Stimulated activated naive CD8-positive, alpha-beta T cell treated with anti-CD3 and anti-CD28 coated beads, Interleukin-15, Interleukin-2, amounts not matched to agents 100 U/mL and 50 U/mL, for 24 hours (primary cell): ENCODE data around the gene TP73.
A peak's percentile ranks its signal among the peaks of the same experiment; 100 is the strongest.

Source experiments
- ATAC-seq: fragments of 150-1000 bp; cut with Tn5 transposase; one replicate; pipeline ENCODE4 v1.10.0; 2021
- DNase-seq: peaks from one replicate; pipeline ENCODE4 v3.0.0; 2021

Gene TP73

GRCh38 chr1:3634059-3634800, 18.1 kb upstream of the TP73 start:
- DNase-seq (no peak), ATAC-seq (no peak)

DNA sequence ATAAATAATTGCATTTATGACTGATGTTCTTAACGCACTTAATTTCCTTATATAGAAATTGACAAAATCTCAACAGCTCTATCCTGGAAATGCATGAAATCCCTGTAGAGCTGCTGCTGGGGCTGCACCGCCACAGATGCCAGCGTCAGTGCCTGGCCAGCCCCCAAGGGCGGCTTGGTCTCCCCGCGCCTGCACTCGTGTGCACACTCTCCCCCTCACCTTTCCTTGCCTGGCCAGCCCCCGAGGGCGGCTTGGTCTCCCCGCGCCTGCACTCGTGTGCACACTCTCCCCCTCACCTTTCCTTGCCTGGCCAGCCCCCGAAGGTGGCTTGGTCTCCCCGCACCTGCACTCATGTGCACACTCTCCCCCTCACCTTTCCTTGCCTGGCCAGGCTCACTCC, 16.2 kb upstream of the TP73 start:
- DNase-seq (no peak), ATAC-seq (no peak)

GRCh38 chr1:3636531-3636930, 15.8 kb upstream of the TP73 start:
- no peak for DNase-seq
- no peak for ATAC-seq

- no peak for DNase-seq
- ATAC-seq, result no peak
Measured at GRCh38 chr1:3638027-3638426, 14.3 kb upstream of the TP73 start.

DNA sequence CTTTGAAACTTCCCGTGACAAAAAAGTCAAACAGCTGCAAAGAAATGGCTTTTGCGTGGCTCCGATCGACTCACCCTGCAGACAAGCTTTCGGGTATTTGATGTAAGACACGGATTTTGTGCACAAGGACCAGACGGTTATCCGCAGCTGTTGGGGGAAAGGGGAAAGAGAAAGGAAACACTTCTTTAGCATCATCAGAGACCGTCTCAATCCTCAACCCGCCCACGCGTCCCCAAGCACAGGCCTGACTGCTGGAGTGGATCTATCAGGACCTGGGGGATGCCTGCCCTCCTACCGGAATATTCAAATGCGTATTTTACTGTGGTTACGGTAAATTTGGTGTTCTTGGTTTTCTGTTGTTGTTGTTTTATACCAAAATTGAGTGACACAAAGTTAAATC, 13.6 kb upstream of the TP73 start:
- no peak for DNase-seq
- ATAC-seq, result no peak

GRCh38 chr1:3639397-3639911, 12.9 kb upstream of the TP73 start:
- DNase-seq (no peak), ATAC-seq (no peak)

DNA sequence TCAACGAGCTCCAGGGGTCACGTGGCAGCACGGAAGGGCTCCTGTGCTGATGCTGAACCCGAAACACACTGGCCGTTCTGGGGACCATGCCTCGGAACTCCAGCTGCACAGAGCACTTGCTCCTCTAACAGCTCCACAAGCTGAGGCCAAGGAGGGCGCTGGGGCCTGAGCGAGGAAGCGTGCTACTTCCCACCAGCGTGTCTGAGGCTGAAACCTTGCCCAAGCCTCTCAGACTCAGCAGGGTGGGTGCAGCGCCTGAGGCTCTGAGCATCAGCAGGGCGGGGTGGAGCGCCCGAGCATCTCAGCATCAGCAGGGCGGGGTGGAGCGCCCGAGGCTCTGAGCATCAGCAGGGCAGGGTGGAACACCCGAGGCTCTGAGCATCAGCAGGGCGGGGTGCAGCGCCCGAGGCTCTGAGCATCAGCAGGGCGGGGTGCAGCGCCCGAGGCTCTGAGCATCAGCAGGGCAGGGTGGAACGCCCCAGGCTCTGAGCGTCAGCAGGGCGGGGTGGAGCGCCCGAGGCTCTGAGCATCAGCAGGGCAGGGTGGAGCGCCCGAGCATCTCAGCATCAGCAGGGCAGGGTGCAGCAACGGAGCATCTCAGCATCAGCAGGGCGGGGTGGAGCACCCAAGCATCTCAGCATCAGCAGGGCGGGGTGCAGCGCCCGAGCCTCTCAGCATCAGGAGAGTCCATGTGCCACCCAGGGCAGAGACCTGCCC, 12.0 kb upstream of the TP73 start:
- DNase-seq (no peak), ATAC-seq (no peak)

DNA sequence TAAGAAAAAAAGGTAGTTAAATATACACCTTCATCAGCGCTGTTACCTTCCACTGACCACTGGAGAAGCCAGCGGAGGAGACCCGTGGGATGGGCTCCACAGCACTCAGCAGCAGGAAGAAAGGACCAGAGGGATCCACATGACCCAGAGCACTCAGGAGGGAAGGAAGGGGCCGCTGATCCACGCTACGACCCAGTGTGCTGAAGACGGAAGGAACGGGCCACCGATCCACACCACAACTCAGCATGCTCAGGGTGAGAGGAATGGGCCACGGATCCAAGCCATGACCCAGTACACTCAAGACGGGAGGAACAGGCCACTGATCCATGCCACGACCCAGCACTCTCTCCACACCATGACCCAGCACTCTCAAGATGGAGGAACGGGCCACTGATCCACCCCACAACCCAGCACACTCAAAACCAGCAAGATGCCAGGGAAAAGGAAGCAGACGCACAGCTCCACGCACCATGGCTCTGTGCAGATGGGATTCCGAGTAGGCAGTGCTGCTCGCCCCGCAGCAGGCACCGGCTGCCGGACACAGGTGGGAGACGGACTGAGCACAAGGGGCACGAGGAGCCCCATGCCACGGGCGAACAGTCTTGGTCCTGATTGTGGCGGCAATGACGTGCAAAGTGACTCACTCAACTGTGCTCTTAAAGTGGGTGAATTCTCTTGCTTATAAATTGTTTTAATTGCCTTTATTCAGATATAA, 11.1 kb upstream of the TP73 start:
- ATAC-seq, result no peak
- DNase-seq, result no peak

GRCh38 chr1:3641816-3642215, 10.5 kb upstream of the TP73 start:
- DNase-seq (no peak), ATAC-seq (no peak)

DNA sequence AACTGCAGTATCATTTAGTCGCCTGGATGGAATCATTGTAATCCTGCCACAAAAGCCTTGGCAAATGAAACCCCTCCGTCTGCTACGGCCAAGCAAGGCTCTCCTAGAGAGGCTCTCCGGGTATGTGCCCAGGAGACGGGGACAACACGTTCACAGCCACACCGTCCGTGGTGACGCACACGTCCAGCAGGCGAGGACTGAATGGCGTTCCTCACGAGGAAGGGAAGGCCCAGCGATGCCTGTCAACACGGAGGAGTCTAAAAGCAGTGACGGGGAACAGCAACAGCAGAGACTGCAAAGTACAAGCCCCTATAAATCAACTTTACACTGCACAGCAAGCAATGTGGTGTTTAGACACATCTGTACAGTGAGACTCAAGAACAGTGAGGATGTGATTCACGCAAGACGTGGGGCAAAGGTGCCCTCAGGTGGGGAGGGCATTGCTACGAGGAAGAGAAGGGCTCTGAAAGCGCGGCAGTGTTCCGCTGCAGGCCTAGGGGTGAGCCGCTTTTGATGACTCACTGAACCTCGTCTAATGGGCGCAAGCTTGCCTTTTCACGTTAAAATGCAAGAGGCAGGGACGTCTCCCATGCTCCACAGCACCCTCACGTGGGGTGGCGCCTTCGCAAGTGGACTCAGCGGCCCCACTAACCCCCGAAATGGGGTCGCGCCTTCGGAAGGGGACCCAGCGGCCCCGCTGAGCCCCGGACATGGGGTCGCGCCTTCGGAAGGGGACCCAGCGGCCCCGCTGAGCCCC, 9.2 kb upstream of the TP73 start:
- no peak for DNase-seq
- no peak for ATAC-seq

- ATAC-seq (no peak), DNase-seq (no peak)
Measured at GRCh38 chr1:3644273-3644672, 8.0 kb upstream of the TP73 start.

DNA sequence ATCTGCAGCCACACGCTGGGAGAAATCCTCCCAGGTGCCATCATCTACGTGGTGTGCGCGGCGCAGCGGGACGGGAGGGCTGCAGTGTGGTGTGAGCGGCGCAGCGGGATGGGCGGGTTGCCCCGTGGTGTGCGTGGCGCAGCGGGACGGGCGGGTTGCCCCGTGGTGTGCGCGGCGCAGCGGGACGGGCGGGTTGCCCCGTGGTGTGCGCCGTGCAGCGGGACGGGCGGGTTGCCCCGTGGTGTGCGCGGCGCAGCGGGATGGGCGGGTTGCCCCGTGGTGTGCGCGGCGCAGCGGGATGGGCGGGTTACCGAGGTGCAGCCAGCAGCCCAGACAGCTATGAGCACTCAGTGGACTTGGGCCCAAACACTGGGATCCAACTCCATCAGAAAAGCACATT, 7.1 kb upstream of the TP73 start:
- ATAC-seq, result no peak
- no peak for DNase-seq

GRCh38 chr1:3645666-3646355, 6.5 kb upstream of the TP73 start:
- ATAC-seq (no peak), DNase-seq (no peak)

- ATAC-seq, result no peak
- DNase-seq, result no peak
Measured at GRCh38 chr1:3646596-3646995, 5.7 kb upstream of the TP73 start.

DNA sequence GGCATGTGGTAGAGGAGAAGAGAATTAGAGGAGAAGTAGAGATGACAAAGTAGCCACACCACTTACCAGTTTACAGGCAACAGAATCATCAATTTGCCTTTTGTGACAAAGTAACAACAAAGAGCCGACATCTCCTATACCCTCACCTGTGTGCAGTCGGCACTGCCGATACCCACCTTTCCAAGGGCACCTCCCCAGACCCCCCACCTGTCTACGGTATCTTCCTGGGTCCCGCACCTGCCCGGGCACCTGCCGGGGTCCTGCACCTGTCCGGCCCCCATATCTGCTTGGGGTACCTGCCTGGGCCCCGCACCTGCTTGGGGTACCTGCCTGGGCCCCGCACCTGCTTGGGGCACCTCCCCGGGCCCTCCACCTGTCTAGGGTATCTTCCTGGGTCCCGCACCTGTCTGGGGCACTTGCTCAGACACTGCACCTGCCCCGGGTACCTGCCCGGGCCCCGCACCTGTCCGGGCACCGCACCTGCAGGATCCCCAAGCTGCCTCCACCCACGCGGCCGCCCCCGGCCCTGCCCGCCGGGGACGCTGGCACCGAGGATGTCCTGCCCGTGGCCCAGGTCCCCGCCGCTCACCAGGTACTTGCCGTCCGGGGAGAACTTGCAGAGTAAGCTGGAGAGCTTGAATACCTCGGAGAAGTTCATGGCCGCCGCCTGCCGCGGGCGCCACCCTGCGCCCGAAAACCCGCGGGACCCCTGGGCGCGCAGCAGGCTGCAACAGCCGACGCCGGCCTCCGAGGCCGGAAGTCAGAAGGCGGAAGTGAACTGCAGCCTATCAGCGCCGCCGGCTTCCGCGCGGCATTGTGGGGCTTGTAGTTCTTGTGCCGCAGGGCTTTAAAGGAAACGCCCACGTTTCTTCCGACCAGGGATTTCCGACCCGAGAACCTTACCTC, 2.7 kb upstream of the TP73 start, which contains the start of gene WRAP73:
WRAP73 (minus strand) TSS at position 762 of the 906 bp plus-strand sequence; CDS start at position 658, 104 bp downstream.
- ATAC-seq, result peak; percentile 98
- DNase-seq, result peak; percentile 89

- DNase-seq (no peak), ATAC-seq (no peak)
Measured at GRCh38 chr1:3650248-3651025, 1.9 kb upstream of the TP73 start.

- DNase-seq (no peak), ATAC-seq (no peak)
Measured at GRCh38 chr1:3651026-3651929, 1.0 kb upstream of the TP73 start.

DNA sequence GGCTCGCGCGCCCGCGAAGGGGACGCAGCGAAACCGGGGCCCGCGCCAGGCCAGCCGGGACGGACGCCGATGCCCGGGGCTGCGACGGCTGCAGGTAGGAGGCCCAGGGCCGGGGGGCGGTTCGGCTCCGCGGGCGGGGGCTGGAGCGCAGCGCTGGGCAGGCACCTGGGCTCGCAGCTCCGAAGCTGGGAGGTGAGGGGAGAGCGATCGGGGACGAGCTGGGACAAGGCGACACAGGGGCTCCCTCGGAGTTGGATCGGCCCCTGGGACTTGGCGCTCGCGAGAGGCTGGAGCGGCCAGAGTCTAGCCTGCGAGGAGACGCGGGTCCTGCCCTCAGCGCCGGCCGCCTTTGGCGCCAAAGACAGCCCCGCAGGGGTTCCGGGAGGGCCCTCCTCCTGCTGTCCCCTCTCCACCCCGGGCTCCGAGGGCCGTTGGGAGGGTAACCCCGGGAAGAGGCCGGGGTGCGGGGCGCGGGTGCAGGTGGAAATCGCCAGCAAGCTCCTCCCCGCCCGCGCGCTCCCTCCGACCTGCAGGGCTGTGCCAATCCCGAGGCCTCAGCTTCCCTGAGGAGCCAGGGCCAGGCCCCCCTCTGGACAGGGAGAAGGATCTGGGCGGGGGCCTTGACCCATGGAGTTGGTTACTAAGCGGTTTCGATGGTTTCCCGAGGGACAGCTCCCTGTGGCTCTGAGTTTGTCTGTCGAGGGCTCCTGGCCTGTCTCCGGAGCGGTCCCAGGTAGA, 401 bp downstream of the TP73 start:
- DNase-seq, result no peak
- no peak for ATAC-seq
